Nephron progenitor cell (in vitro differentiated cells): Measurements from ENCODE around the gene TXNL4B.

Source experiments
- DNase-seq: peaks from one replicate; pipeline ENCODE4 v3.0.0; 2021
- H3K27ac Mint-ChIP-seq: 2 replicates; pipeline ENCODE4 v1.8.0; 2021; ENCODE audit warnings: mild to moderate bottlenecking, moderate library complexity, mixed read lengths
- H3K27me3 Mint-ChIP-seq: 2 replicates; pipeline ENCODE4 v1.8.0; 2021; ENCODE audit warnings: mild to moderate bottlenecking, low read depth, mixed read lengths; ENCODE audit not compliant: poor library complexity
- H3K36me3 Mint-ChIP-seq: 2 replicates; pipeline ENCODE4 v1.8.0; 2021; ENCODE audit warnings: low read depth, mixed read lengths
- H3K4me1 Mint-ChIP-seq: 2 replicates; pipeline ENCODE4 v1.8.0; 2021; ENCODE audit warnings: mixed read lengths
- H3K4me3 Mint-ChIP-seq: 2 replicates; pipeline ENCODE4 v1.8.0; 2021; ENCODE audit warnings: mild to moderate bottlenecking, moderate library complexity, mixed read lengths
- H3K9me3 Mint-ChIP-seq: 2 replicates; pipeline ENCODE4 v1.8.0; 2021; ENCODE audit warnings: mild to moderate bottlenecking, moderate library complexity, mixed read lengths
- TF ChIP-seq, protein P1 (sequence below): fragments of 200-600 bp; sonication (generic); IDR thresholded peaks from 2 replicates; pipeline ENCODE4 v1.5.0; 2021; ENCODE audit warnings: antibody characterized with exemption

Gene TXNL4B

DNA sequence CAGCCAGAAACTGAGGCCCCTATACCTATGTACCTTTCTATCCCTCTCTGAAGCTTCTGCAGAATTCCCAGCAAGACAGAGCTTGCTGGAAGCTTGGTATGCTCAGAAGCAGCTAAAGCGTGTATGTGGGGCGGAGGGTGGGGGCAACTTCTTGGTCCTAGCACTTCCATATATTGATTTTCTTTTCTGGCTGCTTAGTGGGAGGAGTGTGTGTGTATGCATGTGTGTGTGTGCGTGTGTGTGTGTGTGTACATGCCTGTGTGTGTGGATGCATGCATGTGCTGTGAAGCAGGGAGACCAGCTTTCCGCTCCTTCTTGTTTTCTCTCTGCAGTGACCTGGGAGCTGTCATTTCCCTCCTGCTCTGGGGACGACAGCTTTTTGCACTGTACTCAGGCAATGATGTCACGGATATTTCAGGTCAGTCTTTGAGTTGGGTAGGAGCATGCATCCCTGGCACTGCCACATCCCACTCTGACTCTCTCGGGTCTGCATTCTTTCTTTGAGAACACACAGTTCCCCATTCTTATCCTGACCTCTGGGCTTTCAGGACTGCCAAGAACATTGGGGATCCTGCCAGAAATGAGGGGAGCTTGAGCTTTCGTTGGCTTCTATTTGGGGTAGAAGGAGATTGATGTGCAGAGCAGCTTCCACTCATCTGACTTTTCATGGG lies 19.7 kb downstream of the TXNL4B start:
- Mint-ChIP-seq H3K4me1 (peaks cover 22% of the 10 kb centered on the region), H3K27ac (no peak overlapping the region), H3K9me3 (no peaks in the 10 kb centered on the region), H3K36me3 (no peaks in the 10 kb centered on the region), H3K4me3 (no peak overlapping the region), H3K27me3 (peaks cover 14% of the 10 kb centered on the region)
- TF ChIP-seq, protein P1, sequence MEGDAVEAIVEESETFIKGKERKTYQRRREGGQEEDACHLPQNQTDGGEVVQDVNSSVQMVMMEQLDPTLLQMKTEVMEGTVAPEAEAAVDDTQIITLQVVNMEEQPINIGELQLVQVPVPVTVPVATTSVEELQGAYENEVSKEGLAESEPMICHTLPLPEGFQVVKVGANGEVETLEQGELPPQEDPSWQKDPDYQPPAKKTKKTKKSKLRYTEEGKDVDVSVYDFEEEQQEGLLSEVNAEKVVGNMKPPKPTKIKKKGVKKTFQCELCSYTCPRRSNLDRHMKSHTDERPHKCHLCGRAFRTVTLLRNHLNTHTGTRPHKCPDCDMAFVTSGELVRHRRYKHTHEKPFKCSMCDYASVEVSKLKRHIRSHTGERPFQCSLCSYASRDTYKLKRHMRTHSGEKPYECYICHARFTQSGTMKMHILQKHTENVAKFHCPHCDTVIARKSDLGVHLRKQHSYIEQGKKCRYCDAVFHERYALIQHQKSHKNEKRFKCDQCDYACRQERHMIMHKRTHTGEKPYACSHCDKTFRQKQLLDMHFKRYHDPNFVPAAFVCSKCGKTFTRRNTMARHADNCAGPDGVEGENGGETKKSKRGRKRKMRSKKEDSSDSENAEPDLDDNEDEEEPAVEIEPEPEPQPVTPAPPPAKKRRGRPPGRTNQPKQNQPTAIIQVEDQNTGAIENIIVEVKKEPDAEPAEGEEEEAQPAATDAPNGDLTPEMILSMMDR, result no peak
- DNase-seq, result no peak

DNA sequence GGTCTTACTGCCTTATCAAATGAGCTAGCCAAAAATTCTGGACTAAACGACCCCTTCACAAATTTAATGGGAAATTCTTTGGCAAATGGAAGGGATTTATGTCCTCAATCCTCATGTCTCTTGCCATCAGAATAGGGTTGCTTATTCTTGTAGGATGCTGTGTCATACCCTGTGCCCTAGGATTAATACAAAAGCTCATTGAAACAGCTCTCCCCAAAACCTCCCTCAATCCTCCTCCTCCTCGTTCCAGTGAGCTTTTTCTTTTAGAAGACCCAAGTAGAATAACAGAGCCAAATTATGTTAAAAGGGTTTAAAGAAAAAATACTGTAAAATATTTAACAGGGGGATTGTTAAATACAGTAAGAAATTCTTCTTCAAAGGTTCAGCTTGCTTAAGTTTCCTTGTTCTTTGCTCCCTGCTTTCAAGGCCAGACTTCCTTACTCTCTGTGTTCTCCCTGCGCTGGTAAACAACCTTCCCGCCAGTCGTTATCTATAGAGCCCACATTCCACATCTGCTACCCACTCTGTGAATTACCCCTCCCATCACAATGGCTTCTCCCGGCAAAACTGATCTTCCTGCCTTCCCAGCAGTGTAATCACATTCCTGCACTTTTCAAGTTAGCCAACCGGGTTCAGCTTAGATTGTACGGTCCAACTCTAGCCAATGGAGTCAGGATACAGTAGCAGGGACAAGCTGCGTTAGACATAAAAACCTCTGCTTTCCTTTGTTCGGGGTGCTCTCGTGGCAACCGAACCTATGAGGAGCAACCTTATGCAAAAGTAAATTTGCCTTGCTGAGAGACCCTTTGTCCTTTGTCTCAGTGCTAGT lies 20.7 kb downstream of the TXNL4B start:
- peak overlapping the region; percentile 85 for H3K27ac Mint-ChIP-seq
- TF ChIP-seq, protein P1, result no peak
- no peak overlapping the region for H3K4me3 Mint-ChIP-seq
- H3K27me3 Mint-ChIP-seq, result peaks cover 18% of the 10 kb centered on the region
- H3K36me3 Mint-ChIP-seq, result no peaks in the 10 kb centered on the region
- H3K4me1 Mint-ChIP-seq, result peaks cover 14% of the 10 kb centered on the region
- H3K9me3 Mint-ChIP-seq, result no peaks in the 10 kb centered on the region
- no peak for DNase-seq

DNA sequence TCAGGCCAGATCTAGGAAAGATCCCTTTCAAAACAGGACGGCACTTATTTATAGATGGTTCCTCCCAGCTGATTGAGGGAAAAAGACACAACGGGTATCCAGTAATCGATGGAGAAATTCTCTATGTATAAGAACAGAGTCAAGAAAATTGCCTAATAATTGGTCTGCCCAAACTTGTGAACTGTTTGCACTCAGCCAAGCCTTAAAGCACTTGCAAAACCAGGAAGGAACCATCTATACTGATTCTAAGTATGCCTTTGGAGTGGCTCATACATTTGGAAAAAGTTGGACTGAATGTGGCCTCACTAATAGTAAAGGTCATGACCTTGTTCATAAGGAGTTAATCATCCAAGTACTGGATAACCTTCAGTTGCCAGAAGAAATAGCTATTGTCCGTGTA lies 24.5 kb downstream of the TXNL4B start:
- H3K4me3 Mint-ChIP-seq, result no peak overlapping the region
- TF ChIP-seq, protein P1, result no peak
- H3K36me3 Mint-ChIP-seq, result no peaks in the 10 kb centered on the region
- no peak overlapping the region for H3K27ac Mint-ChIP-seq
- no peak for DNase-seq
- peaks cover 5% of the 10 kb centered on the region for H3K9me3 Mint-ChIP-seq
- peaks cover 22% of the 10 kb centered on the region for H3K4me1 Mint-ChIP-seq
- H3K27me3 Mint-ChIP-seq, result peaks cover 31% of the 10 kb centered on the region

DNA sequence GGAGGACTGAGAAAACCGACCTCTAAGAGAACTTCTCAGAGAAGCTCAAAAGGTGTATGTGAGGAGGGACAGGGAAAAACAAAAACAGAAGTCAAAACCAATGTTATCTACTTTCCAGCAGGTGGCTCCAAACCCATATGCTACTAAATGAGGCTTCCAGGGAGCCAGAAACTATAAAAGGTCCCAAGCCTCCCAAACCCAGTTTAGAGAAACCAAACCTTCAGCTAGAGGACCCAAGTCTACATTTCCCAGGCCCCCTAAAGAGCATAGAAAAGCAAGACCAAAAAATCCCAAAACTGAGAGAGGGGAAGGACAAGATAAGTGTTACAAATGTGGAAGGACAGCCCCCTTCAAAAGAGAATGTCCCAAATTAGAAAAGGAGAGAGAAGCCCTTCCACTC lies 26.7 kb downstream of the TXNL4B start:
- no peak for DNase-seq
- Mint-ChIP-seq H3K4me3 (no peak overlapping the region), H3K36me3 (no peaks in the 10 kb centered on the region), H3K4me1 (peaks cover 25% of the 10 kb centered on the region), H3K9me3 (peaks cover 5% of the 10 kb centered on the region), H3K27me3 (peaks cover 40% of the 10 kb centered on the region), H3K27ac (no peak overlapping the region)
- TF ChIP-seq, protein P1, result peak; percentile 49

DNA sequence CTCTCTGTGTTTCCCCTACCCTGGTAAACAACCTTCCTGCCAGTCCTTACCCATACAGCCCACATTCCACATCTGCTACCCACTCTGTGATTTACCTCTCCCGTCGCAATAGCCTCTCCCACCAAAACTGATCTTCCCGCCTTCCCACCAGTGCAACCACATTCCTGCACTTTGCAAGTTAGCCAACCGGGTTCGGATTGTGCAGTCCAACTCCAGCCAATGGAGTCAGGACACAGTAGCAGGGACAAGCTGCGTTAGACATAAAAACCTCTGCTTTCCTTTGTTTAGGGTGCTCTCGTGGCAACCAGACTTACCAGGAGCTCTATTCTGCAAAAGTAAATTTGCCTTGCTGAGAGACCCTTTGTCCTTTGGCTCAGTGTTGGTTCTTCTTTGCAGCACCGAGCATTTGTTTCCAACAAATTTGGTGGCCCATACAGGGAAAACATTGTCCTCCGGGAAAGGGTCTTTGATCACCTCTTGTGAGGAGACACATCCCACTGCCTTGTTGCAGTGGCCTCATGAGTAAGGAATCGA lies 29.0 kb downstream of the TXNL4B start:
- peaks cover 36% of the 10 kb centered on the region for H3K27me3 Mint-ChIP-seq
- TF ChIP-seq, protein P1, result no peak
- H3K4me3 Mint-ChIP-seq, result no peak overlapping the region
- peaks cover 5% of the 10 kb centered on the region for H3K9me3 Mint-ChIP-seq
- peak overlapping the region; percentile 57 for H3K27ac Mint-ChIP-seq
- DNase-seq, result no peak
- H3K4me1 Mint-ChIP-seq, result peaks cover 22% of the 10 kb centered on the region
- no peaks in the 10 kb centered on the region for H3K36me3 Mint-ChIP-seq
